Cerebellar cortex (tissue), 1 donor: Measurements from ENCODE around the gene CDH3.
"Not testable (repeated sequence)": the region's sequence is repeated elsewhere in the genome, so short reads cannot be mapped to it uniquely, and the experiment has no call there.

ENCODE experiments used
- DNase-seq: peaks from one replicate; pipeline ENCODE4 v3.0.0-alpha.2; 2015; ENCODE audit warnings: low spot score

CDH3 gene

DNA sequence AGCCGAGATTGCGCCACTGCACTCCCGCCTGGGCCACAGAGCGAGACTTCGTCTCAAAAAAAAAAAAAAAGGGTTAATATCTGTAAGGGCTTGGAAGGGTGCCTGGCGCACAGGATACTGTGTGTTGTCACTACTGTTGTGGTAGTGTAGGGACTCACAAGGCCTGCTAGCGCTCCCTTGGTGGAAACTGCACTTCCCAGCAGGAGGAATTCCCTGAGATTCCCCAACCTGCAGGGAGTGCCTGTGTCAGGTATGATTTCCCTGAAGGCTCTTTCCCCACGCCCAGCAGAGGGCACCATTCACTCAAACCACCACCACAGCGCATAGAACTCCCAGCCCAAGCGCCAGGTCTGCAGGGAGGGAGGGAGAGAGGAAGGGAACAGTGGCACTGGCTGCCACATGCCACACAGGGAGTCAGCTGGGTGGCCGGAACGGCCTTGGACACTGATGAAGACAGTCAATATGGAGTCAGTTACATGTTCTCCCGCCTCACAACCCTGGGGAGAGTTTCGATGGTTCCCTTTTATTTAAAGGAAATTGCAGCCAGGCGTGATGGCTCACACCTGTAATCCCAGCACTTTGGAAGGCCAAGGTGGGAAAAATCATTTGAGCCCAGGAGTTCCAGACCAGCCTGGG lies 59.2 kb downstream of the CDH3 start:
- peak; percentile 66 for DNase-seq

DNA sequence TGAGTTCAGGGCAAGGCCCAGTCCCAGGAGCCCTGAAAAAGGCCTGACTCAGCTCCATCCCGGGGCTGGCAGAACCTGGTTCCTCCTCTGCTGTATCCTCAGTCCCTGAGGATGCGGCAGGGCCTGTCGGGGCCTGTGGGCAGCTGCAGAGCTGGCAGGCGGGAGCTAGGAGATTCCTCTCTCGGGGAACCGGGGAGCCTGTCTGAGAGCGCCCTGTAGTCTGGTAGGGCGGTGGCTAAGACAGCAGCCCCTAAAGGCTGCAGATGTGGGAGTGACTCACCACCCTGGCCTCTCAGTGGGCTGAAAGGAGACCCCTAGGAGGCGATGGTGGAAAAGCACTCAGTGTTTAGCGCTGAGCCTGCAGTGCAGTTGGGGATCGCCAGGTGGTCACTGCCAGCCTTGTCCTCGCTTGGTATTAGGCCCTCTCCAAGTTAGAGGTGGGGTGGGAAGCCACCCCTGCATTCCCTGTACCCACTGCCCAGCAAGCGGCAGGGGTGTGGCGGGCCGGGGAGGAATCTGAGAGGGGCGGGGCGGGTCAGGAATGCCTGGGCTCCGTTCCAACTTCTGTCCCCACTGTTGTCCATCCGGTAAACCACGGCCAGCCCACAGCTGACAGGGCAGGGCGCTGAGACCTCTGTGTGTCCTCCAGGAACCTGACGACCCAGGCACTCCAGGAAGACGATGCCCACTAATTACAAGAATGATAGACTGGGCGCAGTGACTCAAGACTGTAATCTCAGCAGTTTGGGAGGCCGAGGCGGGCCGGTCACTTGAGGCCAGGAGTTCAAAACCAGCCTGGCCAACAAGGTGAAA lies 62.4 kb downstream of the CDH3 start:
- DNase-seq: no peak

DNA sequence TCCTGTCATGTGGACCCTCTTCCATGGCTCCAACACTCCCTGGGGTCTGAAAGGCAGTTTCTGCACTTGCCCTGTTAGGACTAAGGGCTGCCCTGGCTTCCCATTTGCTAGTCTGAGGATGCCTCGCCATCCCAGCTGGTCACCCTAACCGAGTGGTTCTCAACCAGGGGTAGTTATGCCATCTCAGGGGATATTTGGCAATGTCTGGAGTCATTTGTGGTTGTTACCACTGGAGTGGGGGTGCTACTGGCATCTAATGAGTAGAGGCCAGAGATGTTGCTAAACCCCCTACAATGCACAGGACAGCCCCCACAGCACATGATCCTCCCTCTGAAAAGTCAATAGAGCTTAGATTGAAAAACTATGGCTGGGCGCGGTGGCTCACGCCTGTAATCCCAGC lies 65.1 kb downstream of the CDH3 start:
- no peak for DNase-seq

DNA sequence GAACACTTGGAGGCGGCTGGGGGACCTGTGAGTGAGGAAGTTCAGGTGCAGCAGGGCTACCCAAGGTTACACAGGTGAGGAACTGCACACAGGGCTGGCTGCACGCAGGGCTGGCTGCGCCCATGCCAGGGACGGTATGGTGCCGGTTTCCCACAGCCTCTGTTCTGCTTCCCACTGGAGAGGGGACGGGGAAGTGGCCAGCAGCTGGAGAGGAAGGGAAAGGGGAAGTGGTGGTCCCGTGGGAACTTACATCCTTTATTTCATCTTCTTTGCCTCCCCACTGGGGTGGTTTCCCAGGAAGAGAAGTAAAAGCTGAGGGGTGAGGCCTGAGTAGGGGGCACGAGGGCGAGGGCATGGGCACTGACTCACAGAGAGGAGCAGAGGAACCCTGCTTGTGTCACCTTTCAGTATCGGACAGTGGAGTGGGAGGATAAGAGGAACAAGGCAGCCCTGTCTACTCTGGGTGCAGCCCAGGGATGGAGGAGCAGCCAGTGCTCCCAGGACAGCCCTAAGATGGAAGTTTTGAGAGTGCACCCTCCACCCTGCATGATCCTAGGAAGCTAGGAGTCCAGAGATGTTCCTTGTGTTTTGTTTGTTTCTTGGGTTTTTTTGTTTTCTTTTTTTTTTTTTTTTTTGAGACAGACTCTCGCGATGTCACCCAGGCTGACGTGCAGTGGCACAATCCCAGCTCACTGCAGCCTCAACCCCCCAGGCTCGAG lies 66.5 kb downstream of the CDH3 start:
- no peak for DNase-seq

DNA sequence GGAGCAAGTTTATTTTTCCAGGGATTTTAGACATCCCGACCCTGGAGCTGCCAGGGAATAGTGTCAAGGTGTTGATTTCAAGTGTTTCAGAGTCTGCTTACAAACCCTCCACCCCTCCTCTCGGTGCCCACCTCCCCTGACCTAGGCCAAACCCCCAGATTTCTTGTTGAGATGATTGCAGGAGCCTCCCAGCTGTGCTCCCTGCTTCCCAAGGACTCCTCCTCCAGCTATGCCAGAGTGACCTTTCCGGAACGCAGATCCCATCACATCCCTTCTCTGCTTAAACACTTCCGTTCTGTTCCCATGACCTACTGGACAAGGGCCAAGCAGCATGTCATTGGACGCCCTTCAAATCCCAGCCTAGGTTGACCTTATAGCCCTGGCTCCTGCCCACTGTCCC lies 68.3 kb downstream of the CDH3 start:
- DNase-seq: no peak

DNA sequence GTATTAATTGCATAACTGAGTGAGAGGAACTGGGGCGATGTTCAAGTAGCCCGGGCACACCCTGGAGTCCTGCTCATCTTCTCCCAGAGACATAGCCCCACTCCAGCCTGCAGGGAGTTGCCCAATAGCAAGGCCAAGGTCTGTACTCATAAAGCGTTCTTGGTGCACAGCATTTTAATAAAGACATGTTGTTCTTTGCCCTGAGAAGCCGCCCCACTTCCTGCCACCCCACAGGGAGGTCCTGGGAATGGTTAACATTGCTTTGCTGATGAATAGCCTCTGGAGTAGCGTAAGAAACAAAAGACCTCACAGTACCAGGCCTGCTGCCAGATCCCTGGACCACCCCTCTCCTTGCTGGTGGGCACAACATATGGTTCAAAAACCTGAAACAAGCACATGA lies 70.4 kb downstream of the CDH3 start:
- no peak for DNase-seq

DNA sequence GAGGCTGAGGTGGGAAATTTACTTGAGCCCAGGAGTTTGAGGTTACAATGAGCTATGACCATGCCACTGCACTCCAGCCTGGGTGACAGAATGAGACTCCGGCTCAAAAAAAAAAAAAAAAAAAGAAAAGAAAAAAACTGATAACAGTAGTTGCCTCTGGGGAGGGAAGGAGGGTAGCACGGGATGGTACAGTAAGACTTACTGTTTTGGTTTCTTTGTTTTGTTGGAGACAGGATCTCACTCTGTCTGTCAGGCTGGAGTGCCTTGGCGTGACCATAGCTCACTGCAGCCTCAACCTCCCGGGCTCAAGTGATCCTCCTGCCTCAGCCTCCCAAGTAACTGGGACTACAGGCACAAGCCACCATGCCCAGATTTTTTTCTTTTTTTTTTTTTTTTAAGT lies 71.4 kb downstream of the CDH3 start:
- not testable (repeated sequence) for DNase-seq

DNA sequence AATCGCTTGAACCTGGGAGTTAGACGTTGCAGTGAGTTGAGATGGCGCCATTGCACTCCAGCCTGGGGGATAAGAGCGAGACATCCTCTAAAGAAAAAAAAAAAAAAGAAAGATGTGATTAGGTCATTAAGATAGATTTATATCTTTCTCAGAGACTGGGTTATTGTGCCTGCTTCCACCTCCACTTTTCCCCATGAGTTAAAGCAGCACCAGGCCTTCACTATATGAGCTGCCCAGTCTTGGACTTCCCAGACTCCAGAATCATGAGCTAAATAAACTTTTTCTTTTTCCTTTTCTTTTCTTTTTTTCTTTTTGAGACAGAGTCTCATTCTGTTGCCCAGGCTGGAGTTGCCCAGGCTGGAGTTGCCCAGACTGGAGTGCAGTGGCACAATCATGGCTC lies 72.6 kb downstream of the CDH3 start:
- no peak for DNase-seq

DNA sequence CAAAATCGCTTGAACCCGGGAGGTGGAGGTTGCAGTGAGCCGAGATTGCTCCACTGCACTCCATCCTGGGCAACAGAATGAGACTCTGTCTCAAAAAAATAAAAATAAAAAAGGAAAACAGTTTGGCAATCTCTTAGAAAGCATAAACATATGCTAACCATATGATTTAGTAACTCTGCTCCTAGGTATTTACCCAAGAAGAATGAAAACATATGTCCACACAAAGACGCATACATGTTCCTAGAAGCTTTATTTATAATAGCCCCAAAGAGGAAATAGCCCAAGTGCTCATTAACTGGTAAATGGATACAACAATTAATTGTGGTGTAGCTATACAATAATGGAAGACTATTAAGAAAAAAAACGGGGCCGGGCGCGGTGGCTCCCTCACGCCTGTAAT lies 73.5 kb downstream of the CDH3 start:
- DNase-seq: no peak

DNA sequence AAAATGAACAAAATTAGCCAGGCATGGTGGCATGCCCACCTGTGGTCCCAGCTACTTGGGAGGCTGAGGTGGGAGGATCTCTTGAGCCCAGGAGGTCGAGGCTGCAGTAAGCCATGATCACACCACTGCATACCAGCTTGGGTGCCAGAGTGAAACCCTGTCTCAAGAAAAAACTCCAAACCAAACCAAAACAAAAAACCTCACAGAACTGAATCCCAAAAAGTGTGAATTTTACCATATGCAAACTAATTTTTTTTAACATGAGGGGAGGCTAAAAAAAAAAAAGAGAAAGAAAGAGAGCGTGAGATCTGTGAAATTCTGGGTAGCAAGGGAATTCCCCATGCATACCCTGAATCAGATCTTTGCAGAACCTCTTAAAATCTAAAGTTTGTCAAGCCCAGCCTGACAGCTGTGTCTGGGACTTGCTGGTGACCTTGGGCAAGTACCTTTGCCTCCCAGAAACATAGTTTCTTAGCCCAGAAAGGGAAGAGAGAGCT lies 74.9 kb downstream of the CDH3 start:
- no peak for DNase-seq

DNA sequence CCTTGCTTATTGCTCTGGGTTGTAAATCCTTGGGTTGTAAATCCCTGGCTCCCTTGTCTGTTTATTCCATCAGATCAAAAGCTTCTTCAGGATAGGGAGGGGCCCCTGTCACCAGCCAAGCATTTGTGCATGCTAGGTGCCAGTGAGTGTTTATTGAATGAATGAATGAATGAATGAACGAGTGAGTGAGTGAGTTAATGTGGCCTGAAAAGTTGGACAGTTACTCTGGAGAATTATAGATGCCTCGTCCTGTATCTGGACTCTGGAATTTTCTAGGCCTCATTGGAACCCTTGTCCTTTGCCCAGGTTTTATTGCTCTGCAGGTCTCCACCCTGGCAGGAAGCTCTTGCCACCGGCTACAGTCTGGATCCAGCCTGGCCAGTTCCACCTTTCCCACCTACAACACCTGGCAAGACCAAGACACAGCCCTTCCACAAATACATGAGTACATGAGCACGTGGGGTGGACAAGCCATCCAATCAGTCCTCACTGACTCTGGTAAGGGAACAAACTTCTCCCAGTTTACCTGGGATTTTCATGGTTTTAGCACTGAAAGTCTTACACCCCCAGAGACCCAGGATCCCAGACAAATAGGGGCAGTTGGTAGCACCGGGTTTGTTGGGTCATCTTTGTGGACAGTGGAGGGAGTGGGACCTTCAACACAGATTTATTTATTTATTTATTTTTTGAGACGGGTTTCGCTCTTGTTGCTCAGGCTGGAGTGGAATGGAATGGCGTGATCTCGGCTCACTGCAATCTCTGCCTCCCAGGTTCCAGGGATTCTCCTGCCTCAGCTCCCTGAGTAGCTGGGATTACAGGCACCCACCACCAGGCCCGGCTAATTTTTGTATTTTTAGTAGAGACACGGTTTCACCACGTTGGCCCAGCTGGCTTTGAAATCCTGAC lies 77.3 kb downstream of the CDH3 start:
- DNase-seq: no peak

DNA sequence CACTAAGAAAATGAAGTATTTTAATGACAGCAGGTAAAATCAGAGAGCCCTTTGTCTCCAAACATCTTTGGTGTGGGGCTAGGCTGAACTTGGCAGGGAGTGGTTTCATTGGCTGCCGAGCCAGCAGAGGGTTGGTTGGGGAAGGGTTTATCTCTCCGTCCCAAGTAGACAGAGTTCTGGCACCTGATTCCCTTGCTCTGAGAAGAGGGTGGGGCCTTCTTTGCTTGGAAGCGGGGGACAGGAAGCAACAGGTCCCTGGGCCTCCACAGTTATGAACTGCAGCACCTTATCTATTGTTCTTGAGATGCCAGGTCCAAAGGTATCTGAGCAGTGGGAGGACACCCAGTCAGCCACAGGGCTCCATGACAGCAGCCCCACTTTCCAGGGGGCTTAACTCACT lies 79.7 kb downstream of the CDH3 start:
- no peak for DNase-seq

DNA sequence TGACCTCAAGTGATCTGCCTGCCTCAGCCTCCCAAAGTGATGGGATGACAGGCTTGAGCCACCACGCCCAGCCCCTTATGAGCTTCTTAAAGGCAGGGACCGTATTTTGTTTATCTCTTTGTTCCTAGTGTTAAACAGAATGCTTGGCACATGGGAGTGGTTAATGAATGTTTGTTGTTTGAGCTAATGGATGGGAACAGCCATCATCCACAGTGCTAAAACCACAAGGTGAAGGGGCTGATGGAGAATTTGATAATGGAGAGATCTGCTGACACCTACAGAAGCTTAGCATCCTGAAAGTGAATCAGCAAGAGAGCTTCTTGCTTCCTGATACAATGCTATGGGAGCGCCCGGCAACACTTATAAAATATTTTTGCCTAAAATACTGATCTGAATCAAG lies 83.4 kb downstream of the CDH3 start:
- DNase-seq: no peak

DNA sequence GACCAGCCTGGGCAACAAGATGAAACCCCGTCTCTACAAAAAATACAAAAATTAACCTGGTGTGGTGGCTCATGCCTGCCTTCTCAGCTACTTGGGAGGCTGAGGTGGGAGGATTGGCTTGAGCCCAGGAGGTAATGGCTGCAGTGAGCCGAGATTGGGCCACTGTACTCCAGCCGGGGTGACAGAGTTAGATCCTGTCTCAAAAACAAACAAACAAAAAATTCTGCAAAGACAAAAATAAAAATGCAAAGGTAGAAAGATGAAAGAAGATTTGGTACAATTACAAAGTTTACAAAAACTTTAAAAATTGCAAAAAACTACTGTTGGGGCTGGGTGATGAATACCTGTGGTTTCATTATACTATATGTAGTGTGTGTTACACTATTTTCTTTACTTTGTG lies 86.5 kb downstream of the CDH3 start:
- DNase-seq: no peak

DNA sequence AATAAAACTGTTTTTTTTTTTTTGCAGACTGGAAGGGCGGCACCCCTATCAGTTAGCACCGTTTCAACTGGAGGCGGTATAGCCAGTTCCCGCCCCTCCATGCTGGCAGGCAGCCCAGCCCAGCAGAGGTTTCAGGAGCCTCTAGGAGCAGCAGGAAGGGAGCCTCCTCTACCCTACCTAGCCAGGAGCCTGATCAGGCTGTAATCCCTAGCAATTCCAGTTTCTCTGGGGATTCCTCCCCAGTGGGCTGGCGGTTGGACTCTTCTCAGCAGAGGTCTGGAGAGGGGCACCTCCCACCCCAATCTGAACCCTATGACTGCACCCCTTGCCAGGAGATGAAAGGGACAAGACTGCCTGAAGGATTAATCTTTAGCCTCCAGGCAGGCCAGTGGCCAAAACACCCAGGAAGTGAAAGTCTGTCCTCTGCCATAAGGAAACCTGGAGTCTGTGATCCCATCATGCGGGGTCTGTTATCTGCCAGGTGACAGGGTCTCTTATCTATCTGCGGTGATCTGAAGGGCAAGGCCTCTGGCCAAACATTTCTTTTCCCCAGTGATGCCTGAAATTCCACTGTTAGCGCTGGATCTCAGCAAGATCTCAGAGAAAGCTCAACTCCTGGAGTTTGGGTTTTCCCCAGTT lies 87.1 kb downstream of the CDH3 start:
- DNase-seq: no peak

DNA sequence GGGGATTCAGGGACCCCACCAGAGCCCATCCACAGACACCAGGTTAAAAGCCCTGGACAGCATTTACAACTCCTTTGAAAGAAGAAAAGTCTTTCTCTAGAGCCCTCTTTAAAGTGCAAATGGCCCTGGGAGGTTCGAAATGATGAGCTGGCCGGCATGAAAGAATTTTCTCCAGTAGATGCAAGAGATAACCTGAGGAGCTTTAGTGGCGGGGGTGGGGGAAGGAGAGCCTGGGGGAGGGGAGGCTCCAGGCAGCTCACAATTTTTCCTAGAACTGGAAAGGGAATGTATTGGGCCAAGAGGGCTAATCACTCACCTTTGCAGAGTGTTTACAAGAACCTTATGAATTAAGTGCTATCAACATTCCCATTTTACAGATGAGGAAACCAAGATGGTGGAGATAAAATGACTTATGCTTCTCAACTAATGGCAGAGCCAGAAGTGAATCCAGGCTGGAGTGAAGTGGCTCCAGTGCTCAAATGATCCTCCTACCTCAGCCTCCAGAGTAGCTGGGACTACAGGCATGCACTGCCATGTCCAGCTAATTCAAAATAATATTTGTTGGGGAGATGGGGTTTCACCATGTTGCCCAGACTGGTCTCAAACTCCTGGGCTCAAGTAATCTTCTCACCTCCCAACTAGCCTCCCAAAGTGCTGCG lies 87.8 kb downstream of the CDH3 start:
- no peak for DNase-seq

DNA sequence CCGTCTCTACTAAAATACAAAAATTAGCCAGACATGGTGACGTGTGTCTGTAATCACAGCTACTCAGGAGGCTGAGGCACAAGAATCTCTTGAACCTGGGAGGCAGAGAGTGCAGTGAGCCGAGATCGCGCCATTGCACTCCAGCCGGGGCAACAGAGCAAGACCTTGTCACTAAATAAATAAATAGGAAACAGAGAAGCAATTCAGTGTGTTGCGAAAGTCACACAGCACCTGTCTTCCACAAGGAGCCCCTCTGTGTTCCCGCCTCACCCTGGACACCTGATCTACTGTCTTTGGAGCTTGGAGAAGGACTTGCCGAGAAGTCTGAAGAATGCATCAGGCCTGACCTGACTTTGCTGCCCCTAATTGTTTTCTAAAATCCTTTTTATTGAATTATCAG lies 88.5 kb downstream of the CDH3 start:
- DNase-seq: no peak

DNA sequence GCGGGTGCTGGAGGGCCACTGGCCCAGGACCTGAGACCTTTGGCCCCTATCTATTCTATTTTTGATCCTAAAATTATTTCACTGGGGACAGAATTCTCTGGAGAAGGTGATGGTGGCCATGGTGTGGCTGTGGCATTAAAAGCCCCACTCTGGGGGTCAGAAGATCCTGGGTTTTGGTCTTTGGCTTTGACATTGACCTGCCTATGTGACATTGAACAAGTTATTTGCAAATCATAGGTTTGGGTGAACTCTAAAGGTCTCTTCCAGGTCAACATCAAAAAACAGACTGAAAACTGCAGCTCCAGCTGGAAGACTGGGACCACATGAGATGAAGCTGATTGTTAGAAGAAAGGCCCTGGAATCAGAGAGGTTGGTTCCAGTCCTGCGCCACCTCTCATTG lies 89.7 kb downstream of the CDH3 start:
- no peak for DNase-seq

DNA sequence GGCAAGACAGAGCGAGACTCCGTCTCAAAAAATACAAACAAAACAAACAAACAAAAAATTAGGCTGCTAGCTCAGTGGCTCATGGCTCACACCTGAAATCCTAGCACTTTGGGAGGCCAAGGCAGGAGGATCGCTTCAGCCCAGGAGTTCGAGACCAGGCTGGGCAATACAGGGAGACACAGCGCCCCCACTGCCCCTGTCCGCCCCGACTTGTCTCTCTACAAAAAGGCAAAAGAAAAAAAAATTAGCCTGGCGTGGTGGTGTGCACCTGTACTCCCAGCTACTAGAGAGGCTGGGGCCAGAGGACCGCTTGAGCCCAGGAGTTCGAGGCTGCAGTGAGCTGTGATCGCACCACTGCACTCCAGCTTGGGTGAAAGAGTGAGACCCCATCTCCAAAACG lies 91.5 kb downstream of the CDH3 start:
- no peak for DNase-seq

DNA sequence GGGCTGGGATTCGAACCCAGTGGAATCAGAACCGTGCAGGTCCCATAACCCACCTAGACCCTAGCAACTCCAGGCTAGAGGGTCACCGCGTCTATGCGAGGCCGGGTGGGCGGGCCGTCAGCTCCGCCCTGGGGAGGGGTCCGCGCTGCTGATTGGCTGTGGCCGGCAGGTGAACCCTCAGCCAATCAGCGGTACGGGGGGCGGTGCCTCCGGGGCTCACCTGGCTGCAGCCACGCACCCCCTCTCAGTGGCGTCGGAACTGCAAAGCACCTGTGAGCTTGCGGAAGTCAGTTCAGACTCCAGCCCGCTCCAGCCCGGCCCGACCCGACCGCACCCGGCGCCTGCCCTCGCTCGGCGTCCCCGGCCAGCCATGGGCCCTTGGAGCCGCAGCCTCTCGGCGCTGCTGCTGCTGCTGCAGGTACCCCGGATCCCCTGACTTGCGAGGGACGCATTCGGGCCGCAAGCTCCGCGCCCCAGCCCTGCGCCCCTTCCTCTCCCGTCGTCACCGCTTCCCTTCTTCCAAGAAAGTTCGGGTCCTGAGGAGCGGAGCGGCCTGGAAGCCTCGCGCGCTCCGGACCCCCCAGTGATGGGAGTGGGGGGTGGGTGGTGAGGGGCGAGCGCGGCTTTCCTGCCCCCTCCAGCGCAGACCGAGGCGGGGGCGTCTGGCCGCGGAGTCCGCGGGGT lies 92.1 kb downstream of the CDH3 start, which contains the start of gene CDH1:
CDH1 (plus strand) TSS at position 247 of the 684 bp plus-strand sequence; CDS start at position 371, 124 bp downstream.
- no peak for DNase-seq
